ENCODE data around the gene METTL27. TPM values are rescaled to one million over a fixed set of nuclear protein-coding genes. Genes with fewer than 3 reads are reported as not detected.
A peak's percentile ranks its signal among the peaks of the same experiment; 100 is the strongest.
"Not testable (repeated sequence)": the region's sequence is repeated elsewhere in the genome, so short reads cannot be mapped to it uniquely, and the experiment has no call there.

The METTL27 gene
- total RNA-seq, 4 donors from 2014 or later, result 2.0 to 7.4 (median 4.3) TPM

DNA sequence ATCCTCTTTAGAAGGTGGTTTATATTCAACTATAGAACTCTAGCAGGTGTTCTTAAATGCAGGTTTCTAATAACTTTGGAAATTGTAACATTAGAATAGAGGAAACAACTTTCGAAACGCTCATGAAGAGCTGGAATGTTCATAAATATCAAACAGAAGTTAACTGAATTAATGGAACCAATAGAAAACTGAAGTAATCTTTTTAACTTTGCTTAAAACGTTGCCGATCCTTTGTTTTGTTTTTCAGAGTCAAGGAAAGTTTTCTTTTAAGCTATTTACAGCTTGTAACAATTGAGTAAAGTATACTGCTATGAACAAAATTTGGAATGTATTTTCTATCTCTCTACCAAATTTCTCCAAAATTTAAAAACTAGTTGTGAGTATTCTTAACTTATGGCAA is 53.3 kb downstream of the METTL27 start:
- H3K4me3 ChIP-seq (ENCODE audit: low read depth, poor library complexity, severe bottlenecking), result no peak overlapping the region
- DNase-seq (ENCODE audit: low spot score in 2 of 2), result no peak
- intact Hi-C loops (cut with DNase I; ENCODE audit: low total_unique reads), result no loop called here
- WGBS, 2 donors, result 85 to 88% methylated on average over 4 of the region's 4 CpGs
- TF ChIP-seq POLR2A (IDR thresholded peaks at IDR 0.05) (no peak), CTCF (IDR thresholded peaks at IDR 0.05) (no peak)

DNA sequence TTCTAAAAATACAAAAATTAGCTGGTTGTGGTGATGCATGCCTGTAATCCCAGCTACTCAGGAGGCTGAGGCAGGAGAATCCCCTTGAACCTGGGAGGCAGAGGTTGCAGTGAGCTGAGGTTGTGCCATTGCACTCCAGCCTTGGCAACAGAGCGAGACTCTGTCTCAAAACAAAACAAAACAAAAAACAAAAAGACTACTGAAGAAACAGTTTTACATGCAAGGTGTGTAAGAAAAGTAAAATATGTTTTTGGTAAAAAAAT is 54.6 kb downstream of the METTL27 start:
- intact Hi-C loops (cut with DNase I; ENCODE audit: low total_unique reads); H3K4me3 ChIP-seq (ENCODE audit: low read depth, poor library complexity, severe bottlenecking): not testable (repeated sequence)
- 93 to 100% methylated on average over 1 of the region's 1 CpG for WGBS, 2 donors
- peak in 1 of 2 donors; percentile 10 for DNase-seq (ENCODE audit: low spot score in 2 of 2)

- WGBS, 2 donors, result 75 to 83% methylated on average over 1 of the region's 1 CpG
Observed at GRCh38 chr7:73786588-73786987, 55.7 kb downstream of the METTL27 start.

More at GRCh38 chr7:73786588-73786987, 55.7 kb downstream of the METTL27 start:
- no peak for DNase-seq (ENCODE audit: low spot score in 2 of 2)
- no peak overlapping the region for H3K4me3 ChIP-seq (ENCODE audit: low read depth, poor library complexity, severe bottlenecking)
- TF ChIP-seq POLR2A (IDR thresholded peaks at IDR 0.05) (no peak), CTCF (IDR thresholded peaks at IDR 0.05) (no peak)
- intact Hi-C loops (cut with DNase I; ENCODE audit: low total_unique reads), result no loop called here

Other genes with a start within 250 kb of the METTL27 start
- gene MLXIPL, start 218.0 kb downstream of the METTL27 start, total RNA-seq, result 10 to 100 TPM in 1 of 4 donors, 1 to 10 TPM in 3; 1.3 to 12.0 (median 5.6) TPM
- 1 to 10 TPM; 2.4 to 6.9 (median 4.1) TPM for gene VPS37D, start 174.7 kb downstream of the METTL27 start, total RNA-seq
- gene DNAJC30, start 159.1 kb downstream of the METTL27 start, total RNA-seq, result 1 to 10 TPM; 3.4 to 6.1 (median 4.1) TPM
- 10 to 100 TPM; 46.3 to 57.8 (median 53.2) TPM for gene BUD23, start 158.9 kb downstream of the METTL27 start, total RNA-seq
- gene STX1A, start 122.8 kb downstream of the METTL27 start, total RNA-seq, result 1 to 10 TPM; 2.9 to 9.2 (median 4.6) TPM
- gene ABHD11, start 103.7 kb downstream of the METTL27 start, total RNA-seq, result 10 to 100 TPM; 24.9 to 29.0 (median 26.3) TPM
- 10 to 100 TPM; 11.8 to 24.3 (median 19.3) TPM for gene CLDN3, start 72.2 kb downstream of the METTL27 start, total RNA-seq
- gene CLDN4, start 11.5 kb downstream of the METTL27 start, total RNA-seq, result 100 to 1,000 TPM; 208 to 533 (median 298) TPM
- gene TMEM270, start 18.6 kb upstream of the METTL27 start, total RNA-seq, result not detected
- 10 to 100 TPM in 3 of 4 donors, 1 to 10 TPM in 1; 5.6 to 96.2 (median 32.4) TPM for gene ELN, start 185.7 kb upstream of the METTL27 start, total RNA-seq
- gene LIMK1, start 241.3 kb upstream of the METTL27 start, total RNA-seq, result 10 to 100 TPM in 3 of 4 donors, 1 to 10 TPM in 1; 7.7 to 19.5 (median 14.6) TPM

Data from lower leg skin (tissue), 4 donors.